OCI-LY1 (cell line): Measurements from ENCODE around the gene ADD1.
"Not testable (repeated sequence)": the region's sequence is repeated elsewhere in the genome, so short reads cannot be mapped to it uniquely, and the experiment has no call there.

Experiments used
- H2AFZ ChIP-seq: fragments of 200-600 bp; sonication (generic), shearing (Covaris generic); 2 replicates; pipeline ENCODE4 v1.6.0; 2014; ENCODE audit warnings: antibody characterized with exemption, mild to moderate bottlenecking, low read length
- H3F3A ChIP-seq: fragments of 200-600 bp; sonication (generic), shearing (Covaris generic); 2 replicates; pipeline ENCODE4 v1.6.0; 2014; ENCODE audit warnings: mild to moderate bottlenecking, antibody characterized with exemption, low read length, moderate library complexity; ENCODE audit not compliant: insufficient read depth
- H3K27ac ChIP-seq: fragments of 200-600 bp; sonication (generic); 2 replicates; pipeline ENCODE4 v1.5.1; 2014; ENCODE audit warnings: low read length, mixed run types, mild to moderate bottlenecking, low read depth; ENCODE audit not compliant: poor library complexity, severe bottlenecking
- H3K27me3 ChIP-seq: fragments of 200-600 bp; sonication (generic); 2 replicates; pipeline ENCODE4 v1.6.0; 2014; ENCODE audit warnings: antibody characterized with exemption, mild to moderate bottlenecking, low read length, moderate library complexity; ENCODE audit not compliant: insufficient read depth
- H3K36me3 ChIP-seq: fragments of 200-600 bp; sonication (generic); 2 replicates; pipeline ENCODE4 v1.6.1; 2014; ENCODE audit warnings: mild to moderate bottlenecking, antibody characterized with exemption, low read length, moderate library complexity, mixed read lengths; ENCODE audit not compliant: insufficient read depth
- H3K4me1 ChIP-seq: fragments of 200-600 bp; sonication (generic); 2 replicates; pipeline ENCODE4 v1.5.1; 2014; ENCODE audit warnings: mild to moderate bottlenecking, low read length, moderate library complexity; ENCODE audit not compliant: insufficient read depth, severe bottlenecking
- H3K4me2 ChIP-seq: fragments of 200-600 bp; sonication (generic), shearing (Covaris generic); 2 replicates; pipeline ENCODE4 v1.6.1; 2014; ENCODE audit warnings: low read length
- H3K4me3 ChIP-seq: fragments of 200-600 bp; sonication (generic); 2 replicates; pipeline ENCODE4 v1.5.1; 2014; ENCODE audit warnings: low read length, low read depth, mild to moderate bottlenecking, mixed read lengths; ENCODE audit not compliant: poor library complexity, severe bottlenecking
- H3K79me2 ChIP-seq: fragments of 200-600 bp; shearing (Covaris generic); 2 replicates; pipeline ENCODE4 v1.6.1; 2016; ENCODE audit warnings: mixed run types, low read length, mixed read lengths; ENCODE audit not compliant: insufficient read depth
- H3K9ac ChIP-seq: fragments of 200-600 bp; sonication (generic), shearing (Covaris generic); 2 replicates; pipeline ENCODE4 v1.6.1; 2014; ENCODE audit warnings: mild to moderate bottlenecking, low read length, mixed read lengths
- H3K9me2 ChIP-seq: fragments of 200-600 bp; sonication (generic), shearing (Covaris generic); 2 replicates; pipeline ENCODE4 v1.6.1; 2014; ENCODE audit warnings: low read depth, mild to moderate bottlenecking, low read length, mixed read lengths
- H3K9me3 ChIP-seq: fragments of 200-600 bp; shearing (Covaris generic); 2 replicates; pipeline ENCODE4 v1.6.1; 2014; ENCODE audit warnings: low read length, mixed read lengths
- H4K20me1 ChIP-seq: fragments of 200-600 bp; sonication (generic), shearing (Covaris generic); 2 replicates; pipeline ENCODE4 v1.6.0; 2016; ENCODE audit warnings: mild to moderate bottlenecking, low read length; ENCODE audit not compliant: insufficient read depth
- EZH2 ChIP-seq: fragments of 200-600 bp; sonication (generic), shearing (Covaris generic); IDR thresholded peaks from 2 replicates; pipeline ENCODE4 v1.8.0; 2017; ENCODE audit warnings: borderline replicate concordance, mixed run types, mild to moderate bottlenecking, antibody characterized with exemption, low read length, moderate library complexity, mixed read lengths
- TF ChIP-seq, protein P1 (sequence below): fragments of 200-600 bp; sonication (generic), shearing (Covaris generic); IDR thresholded peaks from 2 replicates; pipeline ENCODE4 v1.5.1; 2017; ENCODE audit warnings: mild to moderate bottlenecking, antibody characterized with exemption, low read length, moderate library complexity, mixed read lengths

Gene ADD1

DNA sequence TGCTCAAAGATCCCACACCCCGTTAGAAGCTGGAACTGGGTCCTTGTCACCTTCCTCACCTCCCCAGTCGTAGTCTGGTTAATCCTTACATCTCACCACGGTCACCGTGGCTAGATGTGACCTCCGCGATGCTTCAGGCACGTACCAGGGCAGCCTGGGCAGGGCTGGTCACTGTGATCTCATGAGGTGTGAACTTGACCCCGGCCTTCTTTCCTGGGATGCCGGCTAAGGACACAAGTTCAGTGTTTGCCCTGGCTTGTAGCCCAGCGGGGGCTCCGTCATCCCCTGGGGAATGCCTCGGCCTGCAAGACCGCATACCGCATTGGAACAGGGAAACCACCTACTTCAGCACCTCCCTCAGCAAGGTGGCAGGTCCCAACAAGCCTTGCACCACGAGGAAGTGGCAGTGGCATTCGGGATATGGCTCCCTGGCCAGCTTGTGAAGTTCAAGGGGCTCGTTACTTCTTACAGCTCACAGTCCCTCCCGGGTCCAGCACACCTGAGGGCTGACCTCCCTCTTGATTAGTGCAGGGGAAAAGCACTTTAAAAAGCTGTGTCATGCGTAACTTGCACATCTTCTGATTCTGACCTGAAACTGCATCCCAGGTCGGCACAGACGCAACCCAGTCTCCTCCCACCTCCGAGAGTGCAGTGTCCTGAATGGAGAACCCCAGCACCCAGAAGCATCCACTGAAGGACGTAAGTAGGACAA lies 93.7 kb downstream of the ADD1 start:
- Histone ChIP-seq H3K4me2 (peak overlapping the region; percentile 78), H2AFZ (no peak overlapping the region), H3K27ac (peak overlapping the region; percentile 76), H3K4me3 (peak overlapping the region; percentile 91), H3F3A (0 out of 2 replicates have a peak, but pooled peaks cover 3% of the 10 kb centered on the region), H3K79me2 (no peaks in the 10 kb centered on the region), H3K27me3 (no peaks in the 10 kb centered on the region), H4K20me1 (no peaks in the 10 kb centered on the region), H3K9me2 (no peaks in the 10 kb centered on the region), H3K9me3 (no peaks in the 10 kb centered on the region), H3K36me3 (peaks cover 53% of the 10 kb centered on the region), H3K4me1 (peaks cover 50% of the 10 kb centered on the region), H3K9ac (peak overlapping the region; percentile 84; the same call in 1 of the 2 replicates)
- TF ChIP-seq EZH2: no peak
- TF ChIP-seq, protein P1, sequence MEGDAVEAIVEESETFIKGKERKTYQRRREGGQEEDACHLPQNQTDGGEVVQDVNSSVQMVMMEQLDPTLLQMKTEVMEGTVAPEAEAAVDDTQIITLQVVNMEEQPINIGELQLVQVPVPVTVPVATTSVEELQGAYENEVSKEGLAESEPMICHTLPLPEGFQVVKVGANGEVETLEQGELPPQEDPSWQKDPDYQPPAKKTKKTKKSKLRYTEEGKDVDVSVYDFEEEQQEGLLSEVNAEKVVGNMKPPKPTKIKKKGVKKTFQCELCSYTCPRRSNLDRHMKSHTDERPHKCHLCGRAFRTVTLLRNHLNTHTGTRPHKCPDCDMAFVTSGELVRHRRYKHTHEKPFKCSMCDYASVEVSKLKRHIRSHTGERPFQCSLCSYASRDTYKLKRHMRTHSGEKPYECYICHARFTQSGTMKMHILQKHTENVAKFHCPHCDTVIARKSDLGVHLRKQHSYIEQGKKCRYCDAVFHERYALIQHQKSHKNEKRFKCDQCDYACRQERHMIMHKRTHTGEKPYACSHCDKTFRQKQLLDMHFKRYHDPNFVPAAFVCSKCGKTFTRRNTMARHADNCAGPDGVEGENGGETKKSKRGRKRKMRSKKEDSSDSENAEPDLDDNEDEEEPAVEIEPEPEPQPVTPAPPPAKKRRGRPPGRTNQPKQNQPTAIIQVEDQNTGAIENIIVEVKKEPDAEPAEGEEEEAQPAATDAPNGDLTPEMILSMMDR: no peak

DNA sequence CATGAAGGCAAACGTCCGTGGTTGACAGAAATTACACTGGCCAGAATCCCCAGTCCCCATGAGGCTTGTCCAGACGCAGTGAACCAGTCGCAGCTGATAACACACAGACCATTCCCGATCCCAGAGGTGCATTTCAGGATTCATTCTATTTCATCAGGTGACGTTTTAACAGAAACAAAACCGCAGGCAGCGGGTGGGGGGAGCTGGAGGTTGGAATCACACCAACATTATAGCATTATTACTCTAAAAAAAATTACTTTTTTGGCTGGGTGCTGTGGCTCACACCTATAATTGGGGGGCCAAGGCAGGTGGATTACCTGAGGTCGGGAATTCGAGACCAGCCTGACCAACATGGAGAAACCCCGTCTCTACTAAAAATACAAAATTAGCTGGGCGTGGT lies 94.3 kb downstream of the ADD1 start:
- Histone ChIP-seq H3K9me3 (no peaks in the 10 kb centered on the region), H2AFZ (no peak overlapping the region), H3K36me3 (peaks cover 60% of the 10 kb centered on the region), H3K9ac (no peak overlapping the region), H3K27ac (peak overlapping the region; percentile 76), H3K9me2 (no peaks in the 10 kb centered on the region), H4K20me1 (no peaks in the 10 kb centered on the region), H3K4me2 (peak overlapping the region; percentile 78; the same call in 1 of the 2 replicates), H3K79me2 (no peaks in the 10 kb centered on the region), H3F3A (0 out of 2 replicates have a peak, but pooled peaks cover 3% of the 10 kb centered on the region), H3K4me1 (peaks cover 50% of the 10 kb centered on the region), H3K27me3 (no peaks in the 10 kb centered on the region), H3K4me3 (peak overlapping the region; percentile 91)
- TF ChIP-seq, protein P1: no peak
- TF ChIP-seq EZH2: no peak

DNA sequence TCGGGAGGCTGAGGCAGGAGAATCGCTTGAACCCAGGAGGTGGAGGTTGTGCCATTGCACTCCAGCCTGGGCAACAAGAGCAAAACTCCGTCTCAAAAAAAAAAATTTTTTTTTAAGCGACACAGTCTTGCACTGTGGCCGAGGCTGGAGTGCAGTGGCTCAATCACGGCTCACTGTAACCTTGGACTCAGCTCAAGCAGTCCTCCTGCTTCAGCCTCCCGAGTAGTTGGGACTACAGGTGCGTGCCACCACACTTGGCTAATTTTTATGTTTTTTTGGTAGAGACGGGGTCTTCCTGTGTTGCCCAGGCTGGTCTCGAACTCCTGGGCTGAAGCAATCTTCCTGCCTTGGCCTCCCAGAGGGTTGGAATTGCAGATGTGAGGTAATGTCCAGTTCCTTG lies 94.8 kb downstream of the ADD1 start:
- not testable (repeated sequence) for H4K20me1 ChIP-seq, H3K4me3 ChIP-seq, H3K27me3 ChIP-seq, H3K9me2 ChIP-seq, H3K9ac ChIP-seq, H2AFZ ChIP-seq, H3F3A ChIP-seq, H3K9me3 ChIP-seq, H3K79me2 ChIP-seq, H3K27ac ChIP-seq, H3K4me2 ChIP-seq
- peaks cover 63% of the 10 kb centered on the region for H3K36me3 ChIP-seq
- peaks cover 48% of the 10 kb centered on the region for H3K4me1 ChIP-seq

DNA sequence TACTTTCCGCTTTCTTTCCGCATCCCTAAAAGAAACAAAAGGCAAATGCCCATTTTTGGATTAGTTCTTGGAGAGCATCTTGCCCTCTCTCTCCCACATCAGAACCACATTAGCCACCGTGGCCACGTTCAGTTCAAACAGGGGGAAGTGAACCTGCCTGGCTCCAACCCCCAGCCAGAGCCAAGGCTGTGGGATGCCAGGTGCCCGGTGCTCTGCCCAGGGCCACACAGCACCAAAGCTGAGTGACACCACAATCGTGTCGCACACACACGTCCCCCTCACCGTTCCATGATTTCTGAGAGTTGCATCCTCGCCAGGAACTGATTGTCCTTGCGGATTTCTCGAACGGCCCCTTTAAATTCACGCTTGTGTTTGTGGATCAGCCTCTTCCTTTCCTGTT lies 95.3 kb downstream of the ADD1 start:
- H3K4me2 ChIP-seq: no peak overlapping the region
- no peaks in the 10 kb centered on the region for H3K79me2 ChIP-seq
- no peaks in the 10 kb centered on the region for H3K9me2 ChIP-seq
- H3K27me3 ChIP-seq: no peaks in the 10 kb centered on the region
- no peaks in the 10 kb centered on the region for H3K9me3 ChIP-seq
- TF ChIP-seq EZH2: no peak
- TF ChIP-seq, protein P1: no peak
- H3K27ac ChIP-seq: no peak overlapping the region
- H4K20me1 ChIP-seq: no peaks in the 10 kb centered on the region
- no peak overlapping the region for H3K4me3 ChIP-seq
- peaks cover 43% of the 10 kb centered on the region for H3K4me1 ChIP-seq
- H3K9ac ChIP-seq: no peak overlapping the region
- H3K36me3 ChIP-seq: peaks cover 65% of the 10 kb centered on the region
- no peak overlapping the region for H2AFZ ChIP-seq
- 0 out of 2 replicates have a peak, but pooled peaks cover 3% of the 10 kb centered on the region for H3F3A ChIP-seq
